GM12878 (cell line): ENCODE data around the gene BDKRB2. TPM values are rescaled to one million over a fixed set of nuclear protein-coding genes. Genes with fewer than 3 reads are reported as not detected.

Experiments
- ATAC-seq: fragments of 200-7000 bp; cut with Tn5 transposase; 3 replicates; pipeline ENCODE4 v1.9.1; 2020; ENCODE audit warnings: mild to moderate bottlenecking, moderate library complexity
- BruUV-seq: library from RNA; stranded (reverse); fragments of 400-500 nt; replicated peaks from 2 replicates; lab custom pipeline; 2021; lab: Mats Ljungman, UMichigan
- CTCF ChIA-PET: fragments of 300-600 bp; sonication (Branson Sonifier 250); formaldehyde crosslinking; extraction: SDS; loops from one replicate; lab custom pipeline; 2021; ENCODE audit warnings: inconsistent platforms; lab: Yijun Ruan, JAX
- POLR2A ChIA-PET: fragments of 350-600 bp; formaldehyde crosslinking; extraction: SDS; loops from one replicate; lab custom pipeline; 2021; ENCODE audit warnings: inconsistent platforms; lab: Charles Lee
- RAD21 ChIA-PET: fragments of 300-600 bp; sonication (Branson Sonifier 250); formaldehyde crosslinking; loops from one replicate; lab custom pipeline; 2023; ENCODE audit warnings: antibody characterized with exemption; ENCODE audit not compliant: unreplicated experiment; lab: Charles Lee
- SMC1A ChIA-PET: fragments of 300-600 bp; sonication (Branson Sonifier 250); formaldehyde crosslinking; loops from one replicate; lab custom pipeline; 2023; ENCODE audit not compliant: unreplicated experiment, uncharacterized antibody; lab: Charles Lee
- DNase-seq: peaks from one replicate; pipeline ENCODE4 v3.0.0-alpha.2; 2011; ENCODE audit warnings: low read depth, low spot score
- FAIRE-seq: peaks from 3 replicates; lab custom pipeline; 2011; peaks lifted over from hg19 to GRCh38; lab: Jason Lieb, UNC
- H2AFZ ChIP-seq: 2 replicates; pipeline ENCODE4 v1.6.0; 2011; ENCODE audit warnings: low read depth, low read length, control low read depth; ENCODE audit not compliant: control insufficient read depth
- H3K27ac ChIP-seq: 2 replicates; pipeline ENCODE4 v1.5.1; 2011; ENCODE audit warnings: control low read depth; ENCODE audit not compliant: control insufficient read depth, insufficient read depth
- H3K27me3 ChIP-seq, 2 experiments: replicated peaks in 1 of 2; 2 replicates each; pipeline versions ENCODE4 v1.6.0 to v1.6.1; 2011; ENCODE audit warnings: low read length in 1 of 2; ENCODE audit not compliant: control insufficient read depth in 2 of 2, insufficient read depth in 2 of 2
- H3K36me3 ChIP-seq, 2 experiments: 2 replicates each; pipeline ENCODE4 v1.5.1; 2011; ENCODE audit warnings: low read length in 1 of 2; ENCODE audit not compliant: control insufficient read depth in 2 of 2, insufficient read depth in 2 of 2
- H3K4me1 ChIP-seq: 2 replicates; pipeline ENCODE4 v1.6.1; 2011; ENCODE audit warnings: mild to moderate bottlenecking, low read length, moderate library complexity, mixed read lengths; ENCODE audit not compliant: control insufficient read depth, insufficient read depth
- H3K4me2 ChIP-seq: 2 replicates; pipeline ENCODE4 v1.6.0; 2011; ENCODE audit warnings: control low read depth; ENCODE audit not compliant: control insufficient read depth, insufficient read depth
- H3K4me3 ChIP-seq: fragments of 200-600 bp; sonication (generic); 2 replicates; pipeline ENCODE4 v1.5.1; 2016
- H3K79me2 ChIP-seq: 2 replicates; pipeline ENCODE4 v1.6.0; 2011; ENCODE audit warnings: low read length; ENCODE audit not compliant: control insufficient read depth, insufficient read depth
- H3K9ac ChIP-seq: 2 replicates; pipeline ENCODE4 v1.8.0; 2011; ENCODE audit warnings: low read length, control low read depth, mixed read lengths; ENCODE audit not compliant: control insufficient read depth, insufficient read depth
- H3K9me3 ChIP-seq: replicated peaks from 3 replicates; pipeline ENCODE4 v1.5.1; 2011; ENCODE audit warnings: mild to moderate bottlenecking, low read length; ENCODE audit not compliant: control insufficient read depth, insufficient read depth
- H4K20me1 ChIP-seq: 2 replicates; pipeline ENCODE4 v1.6.0; 2011; ENCODE audit not compliant: control insufficient read depth, insufficient read depth
- BCL3 ChIP-seq: IDR thresholded peaks from 2 replicates; pipeline ENCODE4 v1.6.1; 2011; ENCODE audit warnings: borderline replicate concordance, low read depth, mild to moderate bottlenecking, moderate library complexity, low read length; ENCODE audit not compliant: insufficient read depth, poor library complexity, severe bottlenecking
- WGBS: methylation state at CpG from one replicate; pipeline ENCODE4 v1.1.6; 2016; ENCODE audit warnings: low lambda C conversion rate; ENCODE audit not compliant: insufficient replicate concordance, insufficient coverage; ENCODE audit errors: missing lambda C conversion rate; 5-methylcytosine and 5-hydroxymethylcytosine counted together
- in situ Hi-C: fragments of 300-500 bp; cut with MboI; formaldehyde crosslinking; loops from 9 replicates; pipeline ENCODE4 v1.14.3; 2018; ENCODE audit warnings: mixed read lengths
- intact Hi-C: fragments of 100-400 bp; cut with micrococcal nuclease; formaldehyde crosslinking; loops from one replicate; pipeline ENCODE4 v1.14.2; 2022; ENCODE audit not compliant: unreplicated experiment
- polyA plus RNA-seq, 11 experiments: library from polyadenylated mRNA; depleted of rRNA in 4 of 11; unstranded in 6 of 11; stranded (reverse) in 5 of 11; fragments of >200 nt; fragmentation: Nextera tagmentation in 4 of 11; fragmentation: Illumina TruSeq in 1 of 11; extraction: Ambion mirVana in 4 of 11; extraction: Trizol in 1 of 11; gene quantifications; 1 replicate in 1 of 11; 2 replicates in 10 of 11; pipeline versions ENCODE4 v1.2.1 to v1.2.3, GENCODE V29; 2011 to 2016; ENCODE audit warnings: inconsistent platforms in 2 of 11, missing spikeins in 2 of 11, low read depth in 1 of 11
- total RNA-seq, 4 experiments: library from RNA; depleted of rRNA in 3 of 4; stranded (reverse); fragments of >200 nt in 3 of 4; fragmentation: Illumina TruSeq in 1 of 4; extraction: Trizol in 1 of 4; gene quantifications; 2 replicates each; pipeline versions ENCODE4 v1.2.1 to v1.2.3, GENCODE V29; 2013 to 2021
- TF ChIP-seq, protein P1 (sequence below): fragments of 450-650 bp; IDR thresholded peaks from 2 replicates; pipeline ENCODE4 v1.6.1; 2016; ENCODE audit warnings: mild to moderate bottlenecking, moderate library complexity, borderline replicate concordance

BDKRB2 gene
- total and polyA plus RNA-seq, 10 of the 15 experiments (the other 5 are each of a cell fraction or from before 2014, with no cell fraction given) = 0.08 TPM; not detected in 9

DNA sequence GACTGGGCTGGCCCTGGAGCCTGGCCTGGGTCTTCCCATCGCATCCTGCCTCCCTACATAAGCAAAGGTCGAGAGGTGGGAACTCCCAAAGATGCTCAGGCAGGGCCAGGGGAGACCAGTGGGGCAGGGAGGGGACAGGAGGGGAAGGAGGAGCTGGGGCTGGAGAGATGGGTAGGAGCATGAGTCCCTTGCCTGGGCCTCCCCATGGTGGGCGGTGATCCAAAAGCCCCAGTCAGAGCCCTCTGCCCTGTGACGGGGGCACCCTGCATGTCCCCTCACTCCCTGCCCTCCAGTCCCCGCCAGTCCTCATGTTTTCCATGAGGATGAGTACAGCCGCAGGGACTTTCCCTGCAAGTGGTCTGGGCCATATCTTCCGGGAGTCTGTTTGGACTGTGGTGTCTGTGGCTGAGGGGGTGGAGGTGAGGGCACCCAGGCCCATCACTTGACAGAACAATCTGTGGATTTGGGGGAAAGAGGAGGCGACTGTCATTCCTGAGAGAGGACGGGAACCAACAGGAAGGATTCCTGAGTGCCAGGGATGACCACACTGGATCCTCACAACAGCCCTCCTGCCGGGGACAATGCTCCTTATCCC is 9.3 kb downstream of the BDKRB2 start:
- RAD21 ChIA-PET = interaction anchor here (0.8 kb wide), 1 partner anchor 59 kb away, joined by 3 read pairs; no protein-coding TSS in a partner anchor

More for the DNA sequence above, 9.3 kb downstream of the BDKRB2 start:
- H3K9me3 ChIP-seq = peaks cover 2% of the 10 kb centered on the region; the same call in 1 of the 3 replicates
- intact Hi-C loops = no loop called here
- no peak overlapping the region for H2AFZ ChIP-seq
- ChIA-PET CTCF (no interaction called here), POLR2A (no interaction called here), SMC1A (no interaction called here)
- no peaks in the 10 kb centered on the region for H3K79me2 ChIP-seq
- TF ChIP-seq, protein P1, sequence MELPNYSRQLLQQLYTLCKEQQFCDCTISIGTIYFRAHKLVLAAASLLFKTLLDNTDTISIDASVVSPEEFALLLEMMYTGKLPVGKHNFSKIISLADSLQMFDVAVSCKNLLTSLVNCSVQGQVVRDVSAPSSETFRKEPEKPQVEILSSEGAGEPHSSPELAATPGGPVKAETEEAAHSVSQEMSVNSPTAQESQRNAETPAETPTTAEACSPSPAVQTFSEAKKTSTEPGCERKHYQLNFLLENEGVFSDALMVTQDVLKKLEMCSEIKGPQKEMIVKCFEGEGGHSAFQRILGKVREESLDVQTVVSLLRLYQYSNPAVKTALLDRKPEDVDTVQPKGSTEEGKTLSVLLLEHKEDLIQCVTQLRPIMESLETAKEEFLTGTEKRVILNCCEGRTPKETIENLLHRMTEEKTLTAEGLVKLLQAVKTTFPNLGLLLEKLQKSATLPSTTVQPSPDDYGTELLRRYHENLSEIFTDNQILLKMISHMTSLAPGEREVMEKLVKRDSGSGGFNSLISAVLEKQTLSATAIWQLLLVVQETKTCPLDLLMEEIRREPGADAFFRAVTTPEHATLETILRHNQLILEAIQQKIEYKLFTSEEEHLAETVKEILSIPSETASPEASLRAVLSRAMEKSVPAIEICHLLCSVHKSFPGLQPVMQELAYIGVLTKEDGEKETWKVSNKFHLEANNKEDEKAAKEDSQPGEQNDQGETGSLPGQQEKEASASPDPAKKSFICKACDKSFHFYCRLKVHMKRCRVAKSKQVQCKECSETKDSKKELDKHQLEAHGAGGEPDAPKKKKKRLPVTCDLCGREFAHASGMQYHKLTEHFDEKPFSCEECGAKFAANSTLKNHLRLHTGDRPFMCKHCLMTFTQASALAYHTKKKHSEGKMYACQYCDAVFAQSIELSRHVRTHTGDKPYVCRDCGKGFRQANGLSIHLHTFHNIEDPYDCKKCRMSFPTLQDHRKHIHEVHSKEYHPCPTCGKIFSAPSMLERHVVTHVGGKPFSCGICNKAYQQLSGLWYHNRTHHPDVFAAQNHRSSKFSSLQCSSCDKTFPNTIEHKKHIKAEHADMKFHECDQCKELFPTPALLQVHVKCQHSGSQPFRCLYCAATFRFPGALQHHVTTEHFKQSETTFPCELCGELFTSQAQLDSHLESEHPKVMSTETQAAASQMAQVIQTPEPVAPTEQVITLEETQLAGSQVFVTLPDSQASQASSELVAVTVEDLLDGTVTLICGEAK = no peak
- TF ChIP-seq BCL3 = no peak
- H3K36me3 ChIP-seq = no peaks in the 10 kb centered on the region
- H3K4me3 ChIP-seq = no peak overlapping the region
- BruUV-seq = no TSS peak
- 35% methylated on average over 10 of the region's 10 CpGs for WGBS
- H3K27ac ChIP-seq = no peak overlapping the region
- FAIRE-seq (no peak), DNase-seq (no peak), ATAC-seq (no peak)
- no peaks in the 10 kb centered on the region for H3K4me1 ChIP-seq
- no peak overlapping the region for H3K4me2 ChIP-seq
- H3K27me3 ChIP-seq = peaks cover 2 to 3% of the 10 kb centered on the region in 2 experiments; a peak in 2 of 4 replicates
- no peak overlapping the region for H3K9ac ChIP-seq
- H4K20me1 ChIP-seq = no peaks in the 10 kb centered on the region
- in situ Hi-C loops = no loop called here
